GM19452 (cell line): Measurements from ENCODE around the gene SLC17A8.

ENCODE experiments used
- ATAC-seq: cut with Tn5 transposase; IDR thresholded peaks from one replicate; pipeline ENCODE4 v1.9.1; 2021; ENCODE audit not compliant: unreplicated experiment

SLC17A8 gene

DNA sequence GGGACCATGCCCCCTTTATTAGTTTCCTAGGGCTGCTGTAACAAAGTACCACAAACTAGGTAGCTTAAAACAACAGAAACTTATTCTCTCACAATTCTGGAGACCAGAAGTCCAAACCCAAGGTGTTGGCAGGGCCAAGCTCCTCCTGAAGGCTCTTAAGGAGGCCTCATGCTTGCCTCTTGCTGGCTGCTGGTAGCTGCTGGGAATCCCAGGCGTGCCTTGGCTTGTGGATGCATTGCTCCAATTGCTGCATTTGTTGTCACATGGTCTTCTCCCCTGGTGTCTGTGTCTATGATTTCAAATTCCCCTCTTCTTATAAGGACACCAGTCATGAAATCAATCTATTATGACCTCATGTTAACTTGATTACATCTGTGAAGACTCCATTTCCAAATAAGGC is 11.2 kb downstream of the SLC17A8 start:
- no peak for ATAC-seq

DNA sequence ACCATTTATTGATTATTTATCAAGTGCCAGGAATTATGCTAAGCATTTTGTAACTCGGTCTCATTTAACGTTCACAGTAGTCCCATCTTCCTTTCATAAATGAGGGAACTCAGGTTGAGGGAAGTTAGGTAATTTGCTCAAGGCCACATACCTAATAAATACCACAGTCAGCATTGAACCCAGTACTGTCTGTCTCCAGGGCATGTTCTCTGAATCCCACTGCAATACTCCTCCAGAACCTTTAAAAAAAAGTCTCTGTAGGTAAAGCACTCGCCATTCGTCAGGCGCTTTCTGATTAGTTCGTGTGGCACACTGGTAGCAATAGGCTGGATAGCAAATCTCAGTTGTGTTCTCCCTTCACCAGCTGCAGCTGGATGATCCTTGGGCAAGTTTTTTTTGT is 14.3 kb downstream of the SLC17A8 start:
- ATAC-seq = no peak

DNA sequence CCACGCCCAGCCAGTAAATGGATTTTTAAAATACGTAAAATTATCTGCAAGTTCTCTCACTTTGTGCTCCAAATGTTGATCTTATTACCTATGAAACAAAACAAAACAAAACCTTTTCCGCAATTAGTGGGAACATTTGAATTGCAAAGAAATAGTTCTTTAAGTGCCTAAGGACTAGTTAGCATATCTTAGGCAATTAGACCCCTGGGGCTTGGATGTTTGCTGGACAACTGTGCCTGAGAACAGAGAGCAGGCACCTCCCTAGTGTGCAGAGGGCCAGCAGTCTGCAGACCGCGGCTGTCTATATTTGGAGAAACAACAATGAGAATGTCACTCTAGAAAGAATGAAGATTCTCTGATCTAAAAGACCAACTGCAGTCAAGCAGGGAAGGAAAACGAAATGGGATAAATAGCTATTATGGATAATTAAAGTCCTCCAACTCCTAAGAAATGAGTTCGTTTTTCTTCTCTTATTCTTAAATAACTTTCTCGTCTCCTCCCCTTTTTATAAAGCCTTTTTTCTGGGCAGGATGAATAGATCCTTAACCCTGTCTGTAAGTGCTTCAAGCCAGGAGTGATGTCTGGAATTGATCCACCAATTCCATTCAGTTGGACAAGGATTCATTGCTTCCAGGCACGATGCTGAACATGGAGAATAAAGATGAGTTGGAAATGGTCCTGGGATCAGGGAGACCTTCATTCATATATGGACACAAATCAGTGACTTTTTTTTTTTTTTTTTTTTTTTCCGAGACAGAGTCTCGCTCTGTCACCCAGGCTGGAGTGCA is 16.2 kb downstream of the SLC17A8 start:
- no peak for ATAC-seq

DNA sequence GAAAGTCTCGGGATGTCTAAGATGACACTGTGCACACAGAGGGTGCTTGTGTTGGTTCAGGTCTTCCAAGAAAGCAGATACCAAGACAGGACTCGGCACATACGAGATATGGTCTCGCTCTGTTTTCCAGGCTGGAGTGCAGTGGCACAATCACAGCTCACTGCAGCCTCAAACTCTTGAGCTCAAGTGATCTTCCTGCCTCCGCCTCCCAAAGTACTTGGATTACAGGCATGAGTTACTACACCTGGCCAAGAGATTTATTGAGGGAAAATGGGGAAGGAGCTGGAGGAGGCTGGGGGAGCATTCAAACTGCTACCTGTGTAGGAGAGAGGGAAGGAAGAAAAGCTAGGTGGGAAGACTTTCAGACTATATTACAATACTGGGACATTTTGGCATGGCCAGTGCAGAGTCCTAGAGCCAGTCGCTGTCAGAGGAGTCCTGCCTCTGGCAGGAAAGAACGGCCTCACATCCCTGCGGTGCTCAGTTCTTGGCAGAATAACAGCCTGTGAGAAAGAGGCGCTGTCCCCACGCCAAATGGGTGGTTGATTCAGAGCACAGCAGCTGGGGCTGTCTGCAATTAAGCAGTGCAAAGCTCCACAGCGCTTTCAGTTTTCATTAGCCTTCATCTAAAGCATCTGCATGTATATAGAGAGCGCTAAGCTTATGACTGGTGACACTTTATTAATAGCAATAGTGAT is 18.3 kb downstream of the SLC17A8 start:
- no peak for ATAC-seq

DNA sequence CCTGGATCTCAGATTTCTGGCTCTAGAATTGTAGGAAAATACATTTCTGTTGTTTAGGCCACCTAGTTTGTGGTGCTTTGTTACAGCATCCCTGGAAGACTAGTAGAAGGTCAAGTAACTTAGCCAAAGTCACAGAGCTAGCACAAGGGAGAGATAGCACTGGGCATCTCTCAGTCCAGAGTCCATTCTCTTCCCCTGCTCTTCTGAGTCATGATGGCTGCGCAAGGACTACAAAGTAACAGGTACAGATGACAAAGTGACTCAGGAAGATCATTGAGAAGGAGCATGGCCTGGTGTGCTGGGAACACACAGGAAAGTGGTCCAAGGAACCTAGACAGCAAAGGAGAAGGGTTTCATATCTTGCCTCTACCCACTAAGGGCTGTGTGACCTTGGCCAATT is 19.3 kb downstream of the SLC17A8 start:
- ATAC-seq = no peak

DNA sequence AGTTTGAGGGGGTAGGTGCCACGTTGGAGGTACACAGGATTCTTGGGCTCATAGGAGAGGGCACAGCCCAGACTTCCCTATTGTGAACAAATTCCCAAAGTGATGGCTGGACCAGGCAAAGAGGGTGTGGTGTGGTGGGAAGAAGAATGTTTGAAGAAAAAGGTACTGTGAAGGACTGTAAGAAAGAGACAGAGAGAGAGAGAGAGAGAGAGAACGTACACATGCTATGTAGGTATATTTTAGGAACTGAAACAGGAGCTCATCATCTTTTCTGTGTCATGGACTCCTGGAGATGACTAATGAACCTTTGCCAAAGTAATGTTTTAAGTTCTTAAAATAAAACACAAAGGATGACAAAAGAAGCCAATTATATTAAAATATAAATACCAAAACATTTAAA is 24.5 kb downstream of the SLC17A8 start:
- no peak for ATAC-seq

GRCh38 chr12:100382338-100382737 is 25.5 kb downstream of the SLC17A8 start:
- ATAC-seq = no peak

DNA sequence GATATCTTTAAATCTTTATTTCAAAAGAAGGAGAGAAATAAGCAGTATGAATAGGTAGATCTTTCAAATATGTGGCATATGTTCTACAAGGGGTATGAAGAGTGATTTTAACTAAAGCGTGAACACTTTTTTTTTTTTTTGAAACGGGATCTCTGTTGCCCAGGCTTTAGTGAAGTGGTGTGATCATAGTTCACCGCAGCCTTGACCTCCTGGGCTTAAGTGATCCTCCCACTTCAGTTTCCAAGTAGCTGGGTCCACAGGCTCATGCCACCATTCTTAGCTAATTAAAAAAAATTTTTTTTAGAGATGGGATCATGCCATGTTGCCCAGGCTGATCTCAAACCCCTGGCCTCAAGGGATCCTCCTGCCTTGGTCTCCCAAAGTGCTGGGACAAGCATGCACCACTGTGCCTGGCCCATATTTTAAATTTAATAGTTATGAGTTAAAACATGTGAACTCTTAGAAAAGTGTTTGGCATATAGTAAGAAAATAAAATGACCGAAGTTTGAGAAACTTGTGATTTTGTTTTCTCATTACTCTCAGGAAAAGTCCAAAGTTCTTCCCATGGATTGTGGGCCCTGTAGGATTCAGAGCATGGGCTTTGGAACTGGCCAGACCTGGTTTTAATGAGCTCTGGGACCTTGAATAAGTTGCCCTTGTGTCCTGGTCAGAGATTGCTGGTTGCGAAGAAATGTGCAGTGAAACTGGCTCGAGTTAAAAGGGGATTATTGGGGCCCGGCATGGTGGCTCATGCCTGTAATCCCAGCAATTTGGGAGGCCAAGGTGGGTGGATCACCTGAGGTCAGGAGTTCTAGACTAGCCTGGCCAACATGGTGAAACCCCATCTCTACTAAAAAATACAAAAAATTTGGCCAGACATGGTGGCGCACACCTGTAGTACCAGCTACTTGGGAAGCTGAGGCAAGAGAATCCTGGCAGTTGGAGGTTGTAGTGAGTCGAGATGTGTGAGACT is 27.0 kb downstream of the SLC17A8 start:
- ATAC-seq = no peak

- no peak for ATAC-seq
Measured at GRCh38 chr12:100384559-100384935, 27.7 kb downstream of the SLC17A8 start.

GRCh38 chr12:100388382-100388781 is 31.5 kb downstream of the SLC17A8 start:
- no peak for ATAC-seq

DNA sequence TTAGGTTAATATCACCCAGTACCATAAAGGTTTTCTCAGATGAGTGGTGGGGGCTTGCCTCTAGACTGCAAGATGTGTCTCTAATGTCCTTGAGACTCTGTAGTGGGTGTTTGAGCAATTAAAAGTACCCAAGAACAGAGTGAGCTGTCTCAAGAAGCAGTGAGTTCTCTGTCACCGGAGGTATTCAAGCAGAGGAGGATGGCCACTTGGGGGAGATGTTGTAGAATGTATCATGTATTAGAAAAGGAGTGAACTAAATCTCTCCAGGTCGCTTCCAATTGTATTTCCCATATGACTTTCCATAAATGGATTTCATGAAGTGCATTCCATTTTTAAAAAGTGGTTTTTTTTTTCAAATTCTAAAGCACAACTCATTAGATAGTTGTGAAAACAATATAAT is 35.0 kb downstream of the SLC17A8 start:
- ATAC-seq = no peak

DNA sequence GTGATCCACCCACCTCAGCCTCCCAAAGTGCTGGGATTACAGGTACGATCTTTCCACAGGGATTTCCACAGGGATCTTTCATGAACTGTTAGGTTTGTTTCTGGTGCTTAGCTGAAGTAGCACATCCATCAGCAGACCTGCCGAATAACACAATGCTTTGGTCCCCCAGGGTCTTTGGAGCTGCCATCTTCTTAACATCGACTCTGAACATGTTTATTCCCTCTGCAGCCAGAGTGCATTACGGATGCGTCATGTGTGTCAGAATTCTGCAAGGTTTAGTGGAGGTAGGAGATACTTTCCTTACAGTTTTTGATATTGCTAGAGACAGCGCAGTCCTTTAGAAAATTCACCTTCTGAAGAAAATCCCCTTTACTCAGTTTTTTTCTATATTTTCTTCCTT is 36.3 kb downstream of the SLC17A8 start:
- ATAC-seq = no peak

- ATAC-seq = no peak
Measured at GRCh38 chr12:100395811-100396210, 38.9 kb downstream of the SLC17A8 start.

DNA sequence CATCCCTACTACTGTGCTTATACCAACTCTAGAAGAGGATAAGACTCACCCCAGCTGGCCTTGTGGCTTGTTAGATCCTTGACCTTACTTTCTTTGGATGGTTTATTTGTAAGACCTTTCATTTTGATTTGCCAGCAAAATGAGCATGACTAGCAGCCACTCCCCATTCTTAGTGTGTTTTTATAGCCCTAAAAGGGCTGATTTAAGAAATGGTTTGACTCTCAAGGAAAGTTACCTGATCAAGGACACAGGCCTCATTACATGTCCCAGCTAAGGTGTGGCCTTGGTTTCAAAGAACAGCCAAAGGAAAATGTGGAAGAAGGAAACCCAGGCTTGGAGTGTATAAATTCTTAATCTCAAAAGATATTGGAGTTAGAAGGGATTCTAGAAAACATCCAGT is 41.4 kb downstream of the SLC17A8 start:
- no peak for ATAC-seq

GRCh38 chr12:100399095-100399494 is 42.2 kb downstream of the SLC17A8 start:
- ATAC-seq = no peak

DNA sequence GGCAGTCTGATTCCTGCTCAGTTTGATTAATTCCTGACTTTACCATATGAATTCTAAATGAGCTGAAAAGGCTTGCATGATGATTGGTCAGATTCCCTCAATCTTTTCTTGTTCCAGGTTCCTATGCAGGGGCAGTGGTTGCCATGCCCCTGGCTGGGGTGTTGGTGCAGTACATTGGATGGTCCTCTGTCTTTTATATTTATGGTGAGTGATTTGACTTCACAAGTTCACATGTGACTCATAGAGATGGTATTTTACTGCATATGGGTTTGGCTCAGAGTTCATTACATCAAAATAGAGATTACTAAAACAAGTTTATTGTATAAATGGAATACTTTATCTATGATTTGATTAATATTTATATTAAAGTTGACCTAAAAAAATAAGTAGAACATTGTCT is 44.8 kb downstream of the SLC17A8 start:
- no peak for ATAC-seq

- no peak for ATAC-seq
Measured at GRCh38 chr12:100402763-100403162, 45.9 kb downstream of the SLC17A8 start.

GRCh38 chr12:100403446-100403845 is 46.6 kb downstream of the SLC17A8 start:
- ATAC-seq = no peak

- no peak for ATAC-seq
Measured at GRCh38 chr12:100404769-100405407, 48.0 kb downstream of the SLC17A8 start.

DNA sequence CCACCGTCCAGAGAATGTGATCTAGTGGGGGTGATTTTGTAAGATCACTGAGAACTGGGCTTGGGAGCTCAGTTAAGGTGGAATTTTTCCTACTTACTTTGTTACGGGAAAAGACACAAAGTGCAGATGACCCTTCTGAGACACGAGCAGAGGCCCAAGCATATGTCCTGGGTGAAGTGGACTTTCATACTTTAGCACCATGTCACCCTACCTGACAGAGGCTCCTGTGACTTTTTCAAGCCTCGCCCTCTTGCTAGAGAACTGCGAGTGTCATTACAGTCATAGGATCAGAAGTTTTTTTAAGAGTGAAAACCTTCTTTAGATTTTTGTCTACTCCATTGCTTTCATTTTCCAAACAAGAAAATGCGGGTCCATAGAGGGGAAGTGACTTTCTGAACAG is 56.1 kb downstream of the SLC17A8 start:
- ATAC-seq = no peak

GRCh38 chr12:100414739-100415138 is 57.9 kb downstream of the SLC17A8 start:
- no peak for ATAC-seq
